Tibial artery (tissue), 4 donors: ENCODE data around the gene SAMD4A.
"Not testable (repeated sequence)": the region's sequence is repeated elsewhere in the genome, so short reads cannot be mapped to it uniquely, and the experiment has no call there.

Experiments
- DNase-seq, 2 donors: peaks; one replicate each; pipeline ENCODE4 v3.0.0-alpha.2; 2019
- H3K27ac ChIP-seq, 2 donors: fragments of 200-600 bp; sonication (generic) in 1 of 2; 1 replicate in 1 of 2; 2 replicates in 1 of 2; pipeline ENCODE4 v1.5.1; 2018 to 2019; ENCODE audit warnings: mild to moderate bottlenecking in 1 of 2
- H3K27me3 ChIP-seq, 2 donors: fragments of 200-600 bp; sonication (generic) in 1 of 2; one replicate each; pipeline versions ENCODE4 v1.5.1 to v1.6.0; 2016 to 2019
- H3K36me3 ChIP-seq, 3 donors: fragments of 200-600 bp; sonication (generic) in 2 of 3; one replicate each; pipeline ENCODE4 v1.5.1; 2016 to 2019; ENCODE audit warnings: mild to moderate bottlenecking in 2 of 3
- H3K4me1 ChIP-seq, 4 donors: fragments of 200-600 bp; sonication (generic) in 2 of 4; 1 replicate in 3 of 4; 2 replicates in 1 of 4; pipeline ENCODE4 v1.5.1; 2016 to 2019
- H3K4me3 ChIP-seq, 2 donors: fragments of 200-600 bp; sonication (generic) in 1 of 2; 1 replicate in 1 of 2; 2 replicates in 1 of 2; pipeline ENCODE4 v1.5.1; 2018 to 2019; ENCODE audit warnings: mild to moderate bottlenecking in 2 of 2
- H3K9me3 ChIP-seq, 3 donors: fragments of 200-600 bp; sonication (generic) in 1 of 3; one replicate each; pipeline ENCODE4 v1.5.1; 2016 to 2019
- intact Hi-C: fragments of 100-400 bp; cut with DNase I; formaldehyde crosslinking; loops from one replicate; pipeline ENCODE4 v1.15.0; 2023; ENCODE audit warnings: low total_unique reads
- TF ChIP-seq, protein P1 (sequence below), 2 experiments: fragments of 200-600 bp in 1 of 2; fragments of 450-650 bp in 1 of 2; IDR thresholded peaks; one replicate each; pipeline ENCODE4 v1.5.1; 2017 to 2019; ENCODE audit warnings: antibody characterized with exemption in 2 of 2, mild to moderate bottlenecking in 1 of 2, moderate library complexity in 1 of 2

The SAMD4A gene

DNA sequence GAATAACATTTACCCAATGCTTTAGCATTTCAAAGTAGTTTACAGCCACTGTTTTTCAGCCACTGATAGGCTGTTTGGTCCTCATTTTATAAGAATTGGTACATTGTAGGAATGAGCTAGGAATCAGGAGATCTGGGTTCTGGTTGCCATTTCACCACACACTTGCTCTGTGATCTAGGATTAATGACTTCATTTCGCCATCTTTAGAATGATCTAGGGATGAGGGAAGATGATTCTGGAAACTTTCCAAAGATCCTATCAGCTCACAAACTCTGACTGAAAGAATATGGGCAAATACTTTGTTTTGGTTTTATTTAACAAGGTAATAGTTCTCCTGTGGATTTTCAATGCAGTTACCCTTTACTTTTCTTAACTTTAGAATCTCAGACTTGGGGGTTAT is 180.7 kb downstream of the SAMD4A start:
- H3K27ac ChIP-seq = no peak overlapping the region
- H3K36me3 ChIP-seq = peaks cover 13 to 24% (median 19%) of the 10 kb centered on the region in 3 donors

DNA sequence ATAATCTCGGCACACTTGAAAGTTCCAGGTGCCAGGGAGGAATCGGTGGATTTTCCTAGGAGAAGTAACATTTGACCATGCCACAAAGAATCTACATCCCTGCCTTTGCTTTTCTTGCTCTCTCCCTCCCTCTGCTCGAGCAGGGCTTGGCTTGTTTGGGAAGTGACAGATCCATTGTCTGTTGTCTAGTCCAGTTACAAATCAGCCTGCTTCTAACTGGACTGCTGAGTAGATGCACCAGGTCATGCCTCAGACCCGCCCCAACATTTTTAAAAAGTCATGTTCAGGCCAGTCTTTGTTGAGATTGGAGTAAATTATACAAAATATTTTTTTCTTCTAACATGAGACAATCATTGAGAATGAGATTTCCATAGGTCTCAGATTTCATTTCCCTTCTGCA is 182.3 kb downstream of the SAMD4A start:
- Histone ChIP-seq H3K4me1 (peaks cover 0 to 19% (median 16%) of the 10 kb centered on the region in 4 donors), H3K36me3 (peaks cover 19 to 28% (median 24%) of the 10 kb centered on the region in 3 donors), H3K27me3 (no peaks in the 10 kb centered on the region), H3K4me3 (no peak overlapping the region), H3K9me3 (no peaks in the 10 kb centered on the region), H3K27ac (no peak overlapping the region)
- TF ChIP-seq, protein P1, sequence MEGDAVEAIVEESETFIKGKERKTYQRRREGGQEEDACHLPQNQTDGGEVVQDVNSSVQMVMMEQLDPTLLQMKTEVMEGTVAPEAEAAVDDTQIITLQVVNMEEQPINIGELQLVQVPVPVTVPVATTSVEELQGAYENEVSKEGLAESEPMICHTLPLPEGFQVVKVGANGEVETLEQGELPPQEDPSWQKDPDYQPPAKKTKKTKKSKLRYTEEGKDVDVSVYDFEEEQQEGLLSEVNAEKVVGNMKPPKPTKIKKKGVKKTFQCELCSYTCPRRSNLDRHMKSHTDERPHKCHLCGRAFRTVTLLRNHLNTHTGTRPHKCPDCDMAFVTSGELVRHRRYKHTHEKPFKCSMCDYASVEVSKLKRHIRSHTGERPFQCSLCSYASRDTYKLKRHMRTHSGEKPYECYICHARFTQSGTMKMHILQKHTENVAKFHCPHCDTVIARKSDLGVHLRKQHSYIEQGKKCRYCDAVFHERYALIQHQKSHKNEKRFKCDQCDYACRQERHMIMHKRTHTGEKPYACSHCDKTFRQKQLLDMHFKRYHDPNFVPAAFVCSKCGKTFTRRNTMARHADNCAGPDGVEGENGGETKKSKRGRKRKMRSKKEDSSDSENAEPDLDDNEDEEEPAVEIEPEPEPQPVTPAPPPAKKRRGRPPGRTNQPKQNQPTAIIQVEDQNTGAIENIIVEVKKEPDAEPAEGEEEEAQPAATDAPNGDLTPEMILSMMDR (IDR thresholded peaks at IDR 0.05) = no peak
- DNase-seq = no peak
- intact Hi-C loops = no loop called here

More for the DNA sequence above, 180.7 kb downstream of the SAMD4A start:
- Histone ChIP-seq H3K9me3 (no peaks in the 10 kb centered on the region), H3K4me3 (no peak overlapping the region), H3K4me1 (peaks cover 0 to 19% (median 16%) of the 10 kb centered on the region in 4 donors), H3K27me3 (no peaks in the 10 kb centered on the region)
- intact Hi-C loops = no loop called here
- TF ChIP-seq, protein P1 (IDR thresholded peaks at IDR 0.05) = no peak
- no peak for DNase-seq

DNA sequence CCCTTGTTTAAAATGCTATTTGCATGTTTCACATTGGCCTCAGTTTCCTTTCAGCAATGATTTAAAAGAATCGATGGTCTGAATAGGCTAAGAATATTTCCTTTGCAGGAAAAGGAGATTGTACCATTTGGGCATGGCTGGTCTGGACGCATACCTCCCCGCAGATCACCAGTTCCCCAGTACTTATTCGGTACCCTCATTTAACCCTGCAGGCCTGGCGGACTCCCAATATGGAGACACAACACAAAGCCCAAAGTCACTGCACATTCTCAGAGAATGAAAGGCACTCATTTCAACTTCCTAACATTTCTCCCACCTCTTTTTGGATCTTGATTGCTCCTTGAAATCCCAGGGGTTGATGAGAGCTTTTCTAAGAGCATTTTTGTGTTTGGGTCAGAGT is 182.8 kb downstream of the SAMD4A start:
- Histone ChIP-seq H3K4me1 (peaks cover 0 to 19% (median 16%) of the 10 kb centered on the region in 4 donors), H3K27ac (no peak overlapping the region), H3K27me3 (no peaks in the 10 kb centered on the region), H3K9me3 (no peaks in the 10 kb centered on the region), H3K36me3 (peaks cover 23 to 33% (median 28%) of the 10 kb centered on the region in 3 donors), H3K4me3 (no peak overlapping the region)
- TF ChIP-seq, protein P1 (IDR thresholded peaks at IDR 0.05) = no peak
- intact Hi-C loops = no loop called here
- no peak for DNase-seq

DNA sequence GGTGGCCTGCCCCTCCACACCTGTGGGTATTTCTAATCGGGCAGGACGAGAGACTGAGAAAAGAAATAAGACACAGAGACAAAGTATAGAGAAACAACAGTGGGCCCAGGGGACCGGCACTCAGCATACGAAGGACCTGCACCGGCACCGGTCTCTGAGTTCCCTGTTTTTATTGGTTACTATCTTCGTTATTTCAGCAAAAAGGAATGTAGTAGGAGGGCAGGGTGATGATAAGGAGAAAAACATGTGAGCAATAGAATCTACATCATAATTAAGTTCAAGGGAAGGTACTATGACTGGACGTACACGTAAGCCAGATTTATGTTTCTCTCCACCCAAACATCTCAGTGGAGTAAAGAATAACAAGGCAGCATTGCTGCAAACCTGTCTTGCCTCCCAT is 185.7 kb downstream of the SAMD4A start:
- H3K4me3 ChIP-seq = not testable (repeated sequence)

DNA sequence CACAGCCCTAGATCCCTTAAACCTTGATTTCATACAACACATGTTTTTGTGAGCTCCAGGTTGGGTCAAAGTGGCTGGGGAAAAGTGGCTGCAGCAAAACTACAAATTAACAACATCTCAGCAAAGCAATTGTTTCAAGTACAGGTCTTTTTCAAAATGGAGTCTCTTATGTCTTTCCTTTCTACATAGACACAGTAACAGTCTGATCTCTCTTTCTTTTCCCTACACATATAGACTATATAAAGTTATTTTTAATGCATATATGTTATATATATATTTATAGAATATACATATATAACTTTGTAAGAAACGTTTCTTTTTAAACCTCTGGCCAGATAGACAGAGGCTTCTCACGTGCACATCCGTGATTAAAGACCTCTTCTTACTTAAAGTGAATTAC is 186.5 kb downstream of the SAMD4A start:
- peaks cover 23 to 40% (median 32%) of the 10 kb centered on the region in 3 donors for H3K36me3 ChIP-seq
- H3K4me1 ChIP-seq, H3K27me3 ChIP-seq, H3K27ac ChIP-seq, intact Hi-C loops, H3K9me3 ChIP-seq, DNase-seq, H3K4me3 ChIP-seq: not testable (repeated sequence)

More for the DNA sequence above, 185.7 kb downstream of the SAMD4A start:
- H3K4me1 ChIP-seq, H3K27ac ChIP-seq, H3K9me3 ChIP-seq, H3K27me3 ChIP-seq, intact Hi-C loops, DNase-seq: not testable (repeated sequence)
- peaks cover 23 to 40% (median 29%) of the 10 kb centered on the region in 3 donors for H3K36me3 ChIP-seq

DNA sequence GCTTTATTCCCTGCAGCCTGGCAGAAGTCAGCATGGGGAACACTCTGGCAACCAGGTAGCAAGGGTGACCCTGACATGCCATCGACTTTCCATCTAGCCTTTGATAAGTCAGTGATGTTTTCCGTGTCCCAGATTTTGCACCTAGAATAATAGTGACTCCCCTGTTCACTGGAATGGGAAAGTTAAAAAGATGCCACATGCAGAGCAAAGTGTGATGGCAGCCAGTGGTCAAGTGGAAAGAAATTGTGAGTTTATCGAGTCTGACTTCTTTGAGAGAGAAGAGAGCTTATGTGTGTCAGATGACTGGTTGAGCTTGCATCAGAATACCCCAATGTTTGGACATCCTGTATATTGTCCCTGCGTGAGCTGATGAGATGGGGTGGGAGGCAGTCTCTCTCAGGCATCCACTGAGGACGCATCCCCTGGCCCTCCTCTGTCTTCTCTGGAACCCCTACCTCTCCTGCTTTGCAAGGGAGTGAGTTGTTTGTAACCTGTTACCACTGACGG is 187.2 kb downstream of the SAMD4A start:
- no peak overlapping the region for H3K27ac ChIP-seq
- no peaks in the 10 kb centered on the region for H3K27me3 ChIP-seq
- TF ChIP-seq, protein P1 (IDR thresholded peaks at IDR 0.05) = no peak
- no peaks in the 10 kb centered on the region for H3K9me3 ChIP-seq
- no peak for DNase-seq
- H3K36me3 ChIP-seq = peaks cover 23 to 39% (median 28%) of the 10 kb centered on the region in 3 donors
- H3K4me3 ChIP-seq = no peak overlapping the region
- intact Hi-C loops = no loop called here
- H3K4me1 ChIP-seq = no peaks in the 10 kb centered on the region
